HS-27A (cell line): ENCODE data around the gene RAD18.
A peak's percentile ranks its signal among the peaks of the same experiment; 100 is the strongest.

Source experiments
- DNase-seq: peaks from one replicate; pipeline ENCODE4 v3.0.0-alpha.2; 2012; ENCODE audit warnings: low read depth, missing footprints

Gene RAD18

GRCh38 chr3:8964436-8965370 is 1.4 kb upstream of the RAD18 start:
- peak; percentile 86 for DNase-seq

GRCh38 chr3:8962226-8962861 is 928 bp downstream of the RAD18 start:
- no peak for DNase-seq

- no peak for DNase-seq
Observed at GRCh38 chr3:8959668-8960067, 3.6 kb downstream of the RAD18 start.

- no peak for DNase-seq
Observed at GRCh38 chr3:8954938-8955763, 8.1 kb downstream of the RAD18 start.

GRCh38 chr3:8953313-8953712 is 10.0 kb downstream of the RAD18 start:
- no peak for DNase-seq

- DNase-seq = no peak
Observed at GRCh38 chr3:8952130-8952529, 11.1 kb downstream of the RAD18 start.

- no peak for DNase-seq
Observed at GRCh38 chr3:8945890-8946600, 17.2 kb downstream of the RAD18 start.

- DNase-seq = no peak
Observed at GRCh38 chr3:8942746-8943488, 20.4 kb downstream of the RAD18 start.

- no peak for DNase-seq
Observed at GRCh38 chr3:8942115-8942514, 21.2 kb downstream of the RAD18 start.

GRCh38 chr3:8938021-8938420 is 25.3 kb downstream of the RAD18 start:
- DNase-seq = peak; percentile 56

- peak; percentile 87 for DNase-seq
Observed at GRCh38 chr3:8937064-8938020, 25.9 kb downstream of the RAD18 start.

GRCh38 chr3:8932507-8932906 is 30.8 kb downstream of the RAD18 start:
- DNase-seq = no peak

GRCh38 chr3:8931342-8931741 is 31.9 kb downstream of the RAD18 start:
- DNase-seq = no peak

GRCh38 chr3:8929860-8930259 is 33.4 kb downstream of the RAD18 start:
- DNase-seq = no peak

- DNase-seq = no peak
Observed at GRCh38 chr3:8914491-8914890, 48.8 kb downstream of the RAD18 start.

- DNase-seq = no peak
Observed at GRCh38 chr3:8911781-8912180, 51.5 kb downstream of the RAD18 start.

GRCh38 chr3:8909160-8909559 is 54.1 kb downstream of the RAD18 start:
- DNase-seq = no peak

GRCh38 chr3:8903191-8903590 is 60.1 kb downstream of the RAD18 start:
- no peak for DNase-seq

- no peak for DNase-seq
Observed at GRCh38 chr3:8900869-8901268, 62.4 kb downstream of the RAD18 start.

- DNase-seq = no peak
Observed at GRCh38 chr3:8899876-8900460, 63.3 kb downstream of the RAD18 start.
